ENCODE measurements around the gene MAGI1.

Gene MAGI1

DNA sequence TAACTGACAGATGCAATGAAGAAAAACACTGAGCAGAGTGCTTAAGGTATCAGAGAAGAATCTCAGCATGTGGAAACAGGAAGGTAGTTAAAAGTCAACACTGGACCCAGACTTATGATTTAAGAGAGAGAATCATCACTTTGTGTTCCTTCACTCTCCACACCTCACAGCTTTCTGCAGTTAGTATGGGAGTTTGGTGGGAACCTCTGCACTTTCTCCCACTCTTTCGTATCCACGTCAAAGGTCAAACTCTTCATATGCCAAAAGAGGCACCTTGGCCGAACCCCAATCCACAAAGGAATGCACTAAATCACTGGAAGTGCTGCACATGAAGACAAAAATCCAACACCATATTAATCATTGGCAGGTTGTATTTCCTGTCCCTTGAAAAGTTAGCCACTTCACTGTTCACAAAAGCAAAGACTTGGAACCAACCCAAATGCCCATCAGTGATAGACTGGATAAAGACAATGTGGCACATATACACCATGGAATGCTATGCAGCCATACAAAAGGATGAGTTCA lies 361.2 kb downstream of the MAGI1 start:
- no peak for DNase-seq (ENCODE audit: low spot score)
- TF ChIP-seq, protein P1, sequence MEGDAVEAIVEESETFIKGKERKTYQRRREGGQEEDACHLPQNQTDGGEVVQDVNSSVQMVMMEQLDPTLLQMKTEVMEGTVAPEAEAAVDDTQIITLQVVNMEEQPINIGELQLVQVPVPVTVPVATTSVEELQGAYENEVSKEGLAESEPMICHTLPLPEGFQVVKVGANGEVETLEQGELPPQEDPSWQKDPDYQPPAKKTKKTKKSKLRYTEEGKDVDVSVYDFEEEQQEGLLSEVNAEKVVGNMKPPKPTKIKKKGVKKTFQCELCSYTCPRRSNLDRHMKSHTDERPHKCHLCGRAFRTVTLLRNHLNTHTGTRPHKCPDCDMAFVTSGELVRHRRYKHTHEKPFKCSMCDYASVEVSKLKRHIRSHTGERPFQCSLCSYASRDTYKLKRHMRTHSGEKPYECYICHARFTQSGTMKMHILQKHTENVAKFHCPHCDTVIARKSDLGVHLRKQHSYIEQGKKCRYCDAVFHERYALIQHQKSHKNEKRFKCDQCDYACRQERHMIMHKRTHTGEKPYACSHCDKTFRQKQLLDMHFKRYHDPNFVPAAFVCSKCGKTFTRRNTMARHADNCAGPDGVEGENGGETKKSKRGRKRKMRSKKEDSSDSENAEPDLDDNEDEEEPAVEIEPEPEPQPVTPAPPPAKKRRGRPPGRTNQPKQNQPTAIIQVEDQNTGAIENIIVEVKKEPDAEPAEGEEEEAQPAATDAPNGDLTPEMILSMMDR (IDR thresholded peaks at IDR 0.05; ENCODE audit: borderline replicate concordance, control extremely low read depth, extremely low read depth, insufficient read depth, missing control alignments), result no peak
- in situ Hi-C loops (cut with MboI; ENCODE audit: low sequenced_read_pairs, unreplicated experiment), result no loop called here

DNA sequence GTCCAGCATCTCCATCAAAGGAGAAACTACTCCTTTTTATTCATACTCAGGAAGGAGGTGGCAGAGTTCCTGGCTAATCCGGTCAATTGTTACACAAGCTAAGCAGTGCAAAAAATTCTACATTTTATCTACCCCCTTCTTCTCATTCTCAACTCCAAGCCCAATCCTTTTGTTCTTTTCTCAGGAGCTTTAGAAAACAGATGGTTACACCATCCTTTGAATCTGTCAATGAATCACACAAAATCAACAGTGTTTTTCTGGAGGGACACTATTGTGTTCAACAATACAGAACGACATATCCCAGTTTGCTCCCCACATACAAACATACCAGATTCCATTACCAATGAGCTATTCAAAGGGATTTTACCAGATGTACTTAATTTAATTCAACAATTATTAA lies 362.1 kb downstream of the MAGI1 start:
- no peak for DNase-seq (ENCODE audit: low spot score)
- in situ Hi-C loops (cut with MboI; ENCODE audit: low sequenced_read_pairs, unreplicated experiment), result no loop called here

DNA sequence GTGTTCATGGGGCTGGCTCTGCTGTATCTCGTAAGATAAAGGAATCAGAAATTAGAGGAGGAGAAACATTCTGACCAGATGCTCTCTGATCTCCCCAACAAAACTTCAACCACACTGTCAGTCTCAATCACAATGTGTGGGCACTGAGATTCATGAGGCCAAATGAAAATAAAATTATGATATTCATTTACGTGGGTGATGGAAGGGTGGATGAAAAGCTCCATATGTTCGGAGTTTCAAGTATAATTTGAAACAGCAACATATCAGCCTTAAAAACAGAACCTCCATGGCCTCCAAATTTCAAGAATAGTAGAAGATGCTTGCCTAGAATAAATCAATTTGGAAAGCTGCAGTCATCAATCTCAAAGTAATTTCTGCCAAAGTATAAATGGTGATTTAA lies 363.7 kb downstream of the MAGI1 start:
- in situ Hi-C loops (cut with MboI; ENCODE audit: low sequenced_read_pairs, unreplicated experiment), result no loop called here
- DNase-seq (ENCODE audit: low spot score), result no peak
- TF ChIP-seq, protein P1 (IDR thresholded peaks at IDR 0.05; ENCODE audit: borderline replicate concordance, control extremely low read depth, extremely low read depth, insufficient read depth, missing control alignments), result no peak

More for the DNA sequence above, 362.1 kb downstream of the MAGI1 start:
- TF ChIP-seq, protein P1 (IDR thresholded peaks at IDR 0.05; ENCODE audit: borderline replicate concordance, control extremely low read depth, extremely low read depth, insufficient read depth, missing control alignments), result no peak

GRCh38 chr3:65674226-65674625 lies 364.5 kb downstream of the MAGI1 start:
- in situ Hi-C loops (cut with MboI; ENCODE audit: low sequenced_read_pairs, unreplicated experiment), result no loop called here
- TF ChIP-seq, protein P1 (IDR thresholded peaks at IDR 0.05; ENCODE audit: borderline replicate concordance, control extremely low read depth, extremely low read depth, insufficient read depth, missing control alignments), result no peak
- no peak for DNase-seq (ENCODE audit: low spot score)

DNA sequence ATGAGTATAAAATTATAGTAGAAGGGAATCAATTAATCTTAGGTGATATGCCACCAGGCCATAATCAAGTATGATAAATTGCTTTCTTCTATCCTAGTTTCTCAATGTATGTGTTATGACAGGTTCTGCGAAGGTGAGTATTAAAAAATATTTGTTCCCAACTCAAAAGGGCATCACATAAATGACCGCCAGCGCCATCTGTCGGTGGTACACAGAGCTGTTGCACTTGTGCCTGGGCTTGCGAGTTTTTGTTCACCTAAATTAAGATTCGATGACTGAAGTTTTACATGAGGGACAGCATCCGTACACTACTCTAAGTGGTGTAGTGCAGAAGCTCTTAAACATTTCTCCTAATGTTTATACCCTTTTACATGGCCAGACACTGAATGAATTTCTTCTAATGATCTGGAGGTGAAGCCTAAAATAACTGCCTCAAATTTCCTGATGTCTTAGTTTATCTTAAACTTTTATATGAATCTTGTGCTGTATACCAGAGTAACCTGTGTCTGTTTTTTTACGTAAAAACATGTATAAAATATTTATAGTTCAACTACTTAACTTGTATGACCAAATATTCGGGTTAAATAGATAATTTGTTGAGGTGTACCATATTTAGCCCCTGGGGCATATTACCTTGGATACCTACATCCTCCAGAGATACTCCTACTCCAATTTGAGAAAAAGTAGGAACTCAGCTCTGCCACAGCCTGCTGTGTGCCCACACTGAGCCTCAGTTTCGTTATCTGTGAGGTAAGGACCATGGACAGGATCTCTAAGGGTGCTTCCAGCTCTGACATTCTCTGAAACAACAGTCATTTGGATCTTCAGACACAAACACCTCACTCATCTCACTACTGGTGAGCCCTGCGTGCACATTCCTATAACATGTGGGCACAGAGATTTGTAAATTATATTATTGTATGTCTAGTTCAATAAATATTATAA lies 365.6 kb downstream of the MAGI1 start:
- peak; percentile 12 for DNase-seq (ENCODE audit: low spot score)
- TF ChIP-seq, protein P1 (IDR thresholded peaks at IDR 0.05; ENCODE audit: borderline replicate concordance, control extremely low read depth, extremely low read depth, insufficient read depth, missing control alignments), result peak; percentile 76
- in situ Hi-C loops (cut with MboI; ENCODE audit: low sequenced_read_pairs, unreplicated experiment), result no loop called here

DNA sequence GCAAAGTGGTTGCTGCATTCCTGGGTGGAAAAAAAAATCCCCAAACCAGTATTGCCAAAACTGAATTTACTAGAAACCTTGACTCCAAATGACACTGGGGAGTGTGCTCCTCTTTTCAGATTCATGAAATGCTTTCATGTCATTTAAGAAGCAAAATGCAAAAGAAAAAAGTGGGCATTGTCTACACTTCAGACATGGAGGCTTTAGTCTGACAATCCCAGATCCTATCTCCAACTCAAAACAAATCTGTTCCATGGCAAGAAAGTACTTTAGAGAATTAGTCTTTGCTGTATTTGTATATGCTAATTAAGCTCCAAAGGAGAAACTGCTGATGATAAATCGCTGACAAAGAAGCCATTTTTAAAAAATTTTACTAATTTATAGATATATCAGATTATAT lies 366.7 kb downstream of the MAGI1 start:
- DNase-seq (ENCODE audit: low spot score), result no peak
- in situ Hi-C loops (cut with MboI; ENCODE audit: low sequenced_read_pairs, unreplicated experiment), result no loop called here
- TF ChIP-seq, protein P1 (IDR thresholded peaks at IDR 0.05; ENCODE audit: borderline replicate concordance, control extremely low read depth, extremely low read depth, insufficient read depth, missing control alignments), result no peak

All from GM13976 (cell line).